GM18511 (cell line): ENCODE measurements around the gene ARFGAP2.
"Not testable (repeated sequence)": the region's sequence is repeated elsewhere in the genome, so short reads cannot be mapped to it uniquely, and the experiment has no call there.

Experiments used
- ATAC-seq: cut with Tn5 transposase; IDR thresholded peaks from one replicate; pipeline ENCODE4 v1.9.1; 2021; ENCODE audit warnings: mild to moderate bottlenecking, moderate library complexity; ENCODE audit not compliant: unreplicated experiment

The ARFGAP2 gene

DNA sequence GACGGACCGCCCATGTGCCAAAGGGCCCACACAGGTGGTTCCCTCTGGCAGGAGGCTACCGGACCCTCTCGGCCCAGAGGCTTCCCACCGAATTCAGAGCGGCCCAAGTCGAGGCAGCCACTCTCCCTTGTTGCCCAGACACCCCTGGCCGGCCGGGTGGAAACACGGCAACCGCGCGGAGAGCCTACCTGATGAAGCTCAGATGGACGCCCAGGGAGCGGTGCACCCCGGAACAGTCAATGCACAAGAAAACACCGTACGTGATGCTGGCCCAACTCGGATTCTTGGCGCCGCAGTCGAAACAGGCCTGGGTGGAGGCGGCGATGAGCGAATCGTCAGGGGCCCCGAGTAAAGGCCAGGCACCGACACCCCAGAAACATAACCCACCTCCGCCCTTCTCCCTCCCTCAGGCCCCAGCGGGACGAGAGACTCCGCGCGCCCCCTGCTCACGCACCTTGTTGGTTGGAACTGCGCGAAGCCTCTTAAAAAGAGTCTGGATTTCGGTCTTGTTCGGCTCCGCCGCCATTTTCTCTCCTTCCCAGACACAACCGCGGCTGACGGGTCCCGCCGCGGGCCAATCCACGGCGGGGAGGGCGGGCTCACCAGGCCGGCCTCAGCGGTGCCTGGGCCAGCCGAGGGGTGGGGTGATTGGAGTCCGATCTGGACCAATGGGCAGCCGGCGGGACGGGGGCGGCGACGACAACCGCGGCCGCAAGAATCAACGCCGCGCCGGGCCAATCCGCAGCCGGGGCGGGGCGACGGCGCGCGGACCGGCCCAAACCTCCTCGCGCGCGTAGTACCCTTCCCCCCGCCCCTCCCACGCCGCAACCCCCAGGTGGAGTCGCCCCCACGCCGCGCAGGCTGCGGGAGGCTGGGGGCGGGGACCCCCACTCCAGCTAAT is at the start of gene ARFGAP2:
ARFGAP2 (minus strand) TSS at position 552 of the 901 bp plus-strand sequence; CDS start at position 526, 26 bp downstream.
- peak; percentile 89 for ATAC-seq

DNA sequence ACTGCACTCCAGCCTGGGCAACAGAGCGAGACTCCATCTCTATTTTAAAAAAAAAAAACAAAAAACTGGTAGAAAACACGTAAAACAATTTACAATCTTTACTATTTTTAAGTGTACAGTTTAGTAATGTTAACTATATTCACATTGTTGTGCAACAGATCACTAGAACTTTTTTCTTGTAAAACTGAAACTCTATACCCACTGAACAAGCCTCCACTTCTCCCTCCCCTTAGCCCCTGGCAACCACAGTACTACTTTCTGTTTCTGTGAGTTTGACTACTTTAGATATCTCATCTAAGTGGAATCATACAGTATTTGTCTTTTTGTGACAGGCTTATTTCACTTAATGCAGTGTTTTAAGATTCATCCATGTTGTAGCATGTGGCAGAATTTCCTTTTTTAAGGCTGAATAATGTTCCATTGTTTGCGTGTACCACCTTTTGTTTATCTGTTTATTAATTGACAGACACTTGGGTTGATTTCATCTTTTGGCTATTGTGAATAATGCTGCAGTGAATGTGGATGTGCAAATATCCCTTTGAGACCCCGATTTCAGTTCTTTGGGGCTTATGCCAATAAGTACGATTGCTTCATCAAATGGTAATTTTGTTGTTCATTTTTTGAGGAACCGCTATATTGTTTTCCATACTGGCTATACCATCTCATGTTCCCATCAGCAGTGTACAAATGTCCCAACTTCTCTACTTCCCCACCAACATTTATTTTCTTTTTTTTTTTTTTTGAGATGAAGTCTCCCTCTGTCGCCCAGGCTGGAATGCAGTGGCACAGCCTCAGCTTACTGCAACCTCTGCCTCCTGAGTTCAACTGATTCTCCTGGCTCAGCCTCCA is 49.1 kb upstream of the ARFGAP2 start:
- peak; percentile 90 for ATAC-seq

DNA sequence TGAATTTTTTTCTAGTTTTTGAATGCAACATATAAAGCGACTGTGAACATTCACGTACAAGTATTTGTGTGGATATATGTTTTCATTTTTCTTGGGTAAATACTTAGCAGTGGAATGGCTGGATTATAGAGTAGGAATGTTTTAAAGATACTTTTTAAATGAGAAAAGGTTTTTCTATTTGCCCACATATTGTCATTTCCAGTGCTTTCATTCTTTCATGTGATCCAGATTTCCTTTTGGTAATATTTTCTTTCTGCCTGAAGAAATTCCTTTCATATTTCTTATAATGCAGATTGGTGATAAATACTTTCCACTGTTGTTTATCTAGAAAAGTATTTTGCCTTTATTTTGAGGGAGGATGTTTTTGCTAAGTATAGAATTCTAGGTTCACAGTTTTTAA is 46.0 kb upstream of the ARFGAP2 start:
- no peak for ATAC-seq

DNA sequence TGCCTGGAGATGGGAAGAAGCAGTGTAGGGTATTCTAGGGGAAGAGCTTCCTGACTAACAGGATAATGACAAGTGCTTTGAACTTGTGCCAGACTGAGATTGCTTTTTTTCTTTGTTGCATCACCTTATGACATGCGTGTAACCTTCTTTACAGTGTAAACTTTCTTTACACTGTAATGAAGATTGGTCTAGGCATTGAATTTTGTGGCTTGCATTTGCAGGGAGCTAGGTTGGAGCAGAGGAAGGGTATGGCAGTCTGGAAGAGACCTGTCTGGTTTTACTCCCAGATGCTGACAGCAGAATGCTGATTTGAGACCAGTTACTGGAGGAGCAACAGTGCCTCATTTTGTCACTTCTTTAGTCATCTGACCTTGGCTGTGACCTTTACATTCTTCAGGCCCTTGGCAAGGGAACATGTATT is 43.7 kb upstream of the ARFGAP2 start:
- ATAC-seq, result no peak

- peak; percentile 23 for ATAC-seq
Observed at GRCh38 chr11:47216121-47216798, 39.6 kb upstream of the ARFGAP2 start.

DNA sequence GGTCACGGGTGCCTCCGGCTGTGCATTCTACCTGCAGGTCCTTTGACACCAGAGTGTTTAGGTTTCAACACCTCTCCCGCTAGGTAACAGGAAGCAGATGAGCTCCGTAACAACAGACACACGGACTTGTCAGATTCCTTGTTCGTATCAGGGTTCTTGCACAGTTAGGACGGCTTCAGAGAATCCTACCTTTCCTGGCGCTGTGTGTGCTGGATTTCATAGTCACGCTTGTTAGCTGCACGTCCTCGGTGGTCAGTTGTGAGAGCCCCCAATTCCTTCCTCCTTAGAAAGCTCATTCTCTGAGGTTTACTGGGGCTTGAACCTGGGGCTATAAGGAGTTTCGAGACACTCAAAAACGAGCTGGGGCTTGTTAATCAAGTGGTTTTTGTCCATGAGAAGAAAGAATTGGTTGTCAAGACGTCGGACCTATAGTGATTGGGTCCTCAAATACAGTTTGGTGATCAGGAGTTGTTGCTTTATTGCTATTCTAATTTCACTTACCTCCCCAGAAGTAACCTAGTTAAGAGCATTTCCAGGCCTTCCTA is 38.8 kb upstream of the ARFGAP2 start:
- no peak for ATAC-seq

GRCh38 chr11:47213950-47214565 is 37.4 kb upstream of the ARFGAP2 start:
- peak; percentile 75 for ATAC-seq

GRCh38 chr11:47212938-47213337 is 36.3 kb upstream of the ARFGAP2 start:
- ATAC-seq, result no peak

GRCh38 chr11:47208628-47209027 is 31.9 kb upstream of the ARFGAP2 start:
- no peak for ATAC-seq

DNA sequence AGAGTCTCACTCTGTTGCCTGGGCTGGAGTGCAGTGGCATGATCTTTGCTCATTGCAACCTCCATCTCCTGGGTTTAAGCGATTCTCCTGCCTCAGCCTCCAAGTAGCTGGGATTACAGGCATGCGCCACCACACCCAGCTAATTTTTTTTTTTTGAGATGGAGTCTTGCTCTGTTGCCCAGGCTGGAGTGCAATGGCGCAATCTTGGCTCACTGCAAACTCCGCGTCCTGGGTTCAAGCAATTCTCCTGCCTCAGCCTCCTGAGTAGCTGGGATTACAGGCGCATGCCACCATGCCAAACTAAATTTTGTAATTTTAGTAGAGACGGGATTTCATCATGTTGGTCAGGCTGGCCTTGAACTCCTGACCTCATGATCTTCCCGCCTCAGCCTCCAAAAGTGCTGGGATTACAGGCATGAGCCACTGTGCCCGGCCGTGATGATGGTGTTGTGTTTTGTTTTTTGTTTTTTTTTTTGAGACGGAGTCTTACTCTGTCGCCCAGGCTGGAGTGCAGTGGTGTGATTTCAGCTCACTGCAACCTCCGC is 31.4 kb upstream of the ARFGAP2 start:
- not testable (repeated sequence) for ATAC-seq

DNA sequence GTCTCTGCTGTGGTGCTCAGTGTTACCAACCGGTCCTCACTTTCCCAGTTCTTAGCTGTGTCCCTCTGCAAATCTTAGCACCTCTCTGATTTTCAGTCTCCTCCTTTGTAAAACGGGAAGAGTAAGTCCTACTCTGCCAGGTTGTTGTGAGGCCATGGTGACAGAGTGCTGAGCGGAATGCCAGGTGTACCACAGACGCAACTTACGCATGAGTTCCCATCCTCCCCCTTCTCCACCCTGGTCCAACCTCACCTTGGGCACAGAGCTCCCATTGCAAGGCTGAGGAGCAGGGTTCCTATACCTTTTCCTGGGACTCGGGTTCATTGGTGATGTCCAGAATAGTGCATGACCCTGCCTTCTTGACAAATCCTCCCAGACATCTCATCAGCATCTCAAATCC is 30.8 kb upstream of the ARFGAP2 start:
- ATAC-seq, result no peak

DNA sequence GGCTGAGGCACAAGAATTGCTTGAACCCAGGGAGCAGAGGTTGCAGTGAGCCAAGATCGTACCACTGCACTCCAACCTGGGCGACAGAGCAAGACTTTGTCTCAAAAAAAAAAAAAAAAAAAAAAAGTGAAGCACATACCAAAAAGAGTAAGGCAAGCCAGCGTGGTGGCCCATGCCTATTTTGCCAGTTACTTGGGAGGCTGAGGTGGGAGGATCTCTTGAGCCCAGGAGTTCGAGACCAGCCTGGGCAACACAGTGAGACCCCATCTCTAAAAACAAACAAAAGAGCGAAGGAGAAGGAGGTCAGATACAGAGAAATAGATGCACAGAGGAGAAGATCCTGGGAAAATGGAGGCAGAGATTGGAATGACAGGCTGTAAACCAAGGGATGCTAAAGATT is 29.9 kb upstream of the ARFGAP2 start:
- not testable (repeated sequence) for ATAC-seq

DNA sequence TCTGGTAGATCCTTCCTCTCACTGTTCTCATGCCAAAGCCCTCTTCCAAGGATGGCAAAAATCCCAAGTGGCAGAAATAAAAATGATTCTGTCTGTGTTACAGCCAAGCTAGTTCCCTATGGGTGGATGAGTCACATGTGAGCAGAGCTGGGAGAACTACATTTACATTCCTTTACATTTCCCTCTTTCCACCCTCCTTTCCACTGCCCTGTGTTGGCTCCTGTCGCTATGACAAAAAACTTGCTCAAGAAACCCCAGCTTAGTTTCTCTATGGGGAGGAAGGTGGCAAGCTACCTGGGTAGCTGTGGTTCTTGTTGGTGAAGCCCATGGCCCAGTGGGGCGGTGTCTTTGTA is 27.9 kb upstream of the ARFGAP2 start:
- ATAC-seq, result no peak

- ATAC-seq, result no peak
Observed at GRCh38 chr11:47202576-47202975, 25.9 kb upstream of the ARFGAP2 start.

DNA sequence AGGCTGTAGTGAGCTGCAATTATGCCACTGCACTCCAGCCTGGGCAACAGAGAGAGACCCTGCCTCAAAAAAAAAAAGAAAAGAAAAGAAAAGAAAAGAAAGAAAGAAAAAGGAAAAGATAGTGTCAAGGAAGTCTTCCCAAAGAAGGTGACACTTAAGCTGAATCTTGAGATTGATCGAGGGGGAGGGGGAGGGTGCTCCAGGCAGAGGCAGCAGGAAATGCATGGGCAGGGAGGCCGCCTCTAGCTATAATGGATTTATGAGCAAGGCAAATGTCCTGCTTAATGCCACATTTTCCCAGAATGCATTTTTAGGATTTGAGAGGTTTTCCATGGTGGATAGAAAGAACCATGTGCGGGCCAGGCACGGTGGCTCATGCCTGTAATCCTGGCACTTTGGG is 24.3 kb upstream of the ARFGAP2 start:
- ATAC-seq, result no peak

- ATAC-seq, result not testable (repeated sequence)
Observed at GRCh38 chr11:47198161-47198560, 21.5 kb upstream of the ARFGAP2 start.

GRCh38 chr11:47192111-47192510 is 15.4 kb upstream of the ARFGAP2 start:
- no peak for ATAC-seq

GRCh38 chr11:47191137-47191536 is 14.5 kb upstream of the ARFGAP2 start:
- not testable (repeated sequence) for ATAC-seq

GRCh38 chr11:47189100-47189834 is 12.6 kb upstream of the ARFGAP2 start:
- ATAC-seq, result no peak

DNA sequence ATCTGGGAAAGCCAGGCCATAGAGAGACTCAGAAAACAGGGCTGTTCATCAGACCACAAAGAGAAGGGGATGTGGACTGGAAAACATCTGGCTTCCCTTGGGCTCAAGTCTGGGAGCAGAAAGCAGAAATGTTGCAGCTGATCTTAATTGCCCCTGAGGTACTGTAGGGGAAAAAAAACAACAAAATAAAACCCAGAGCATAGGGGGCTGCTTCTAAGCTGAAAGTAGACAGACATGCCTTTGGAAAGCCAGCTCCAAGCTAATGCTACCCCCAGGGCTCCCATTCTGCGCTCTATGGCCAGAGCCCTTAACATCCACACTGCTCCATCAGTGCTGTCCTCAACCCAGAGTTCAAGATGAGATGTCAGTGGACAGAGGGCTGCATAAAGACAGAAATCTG is 11.6 kb upstream of the ARFGAP2 start:
- no peak for ATAC-seq
